Upper lobe of right lung (tissue), 1 donor: ENCODE data around the gene FRY. TPM values are rescaled to one million over a fixed set of nuclear protein-coding genes. Genes with fewer than 3 reads are reported as not detected.

Source experiments
- ATAC-seq: fragments of 200-7000 bp; cut with Tn5 transposase; one replicate; pipeline ENCODE4 v1.9.1; 2020; ENCODE audit warnings: mild to moderate bottlenecking, moderate library complexity
- DNase-seq: peaks from one replicate; pipeline ENCODE4 v3.0.0-alpha.2; 2020
- H3K27ac ChIP-seq: fragments of 200-600 bp; one replicate; pipeline ENCODE4 v1.8.0; 2022
- H3K27me3 ChIP-seq: fragments of 200-600 bp; one replicate; pipeline ENCODE4 v1.8.0; 2022; ENCODE audit warnings: mild to moderate bottlenecking
- H3K36me3 ChIP-seq: fragments of 200-600 bp; one replicate; pipeline ENCODE4 v1.8.0; 2022
- H3K4me1 ChIP-seq: fragments of 200-600 bp; one replicate; pipeline ENCODE4 v1.8.0; 2022
- H3K4me3 ChIP-seq: fragments of 200-600 bp; one replicate; pipeline ENCODE4 v1.8.0; 2022; ENCODE audit warnings: mild to moderate bottlenecking
- H3K9me3 ChIP-seq: fragments of 200-600 bp; one replicate; pipeline ENCODE4 v1.8.0; 2022
- intact Hi-C: fragments of 100-400 bp; cut with DNase I; formaldehyde crosslinking; loops from one replicate; pipeline ENCODE4 v1.11.0; 2022
- total RNA-seq: library from RNA; stranded (reverse); fragmentation: NEBNext Ultra II Directional; extraction: Animal tissue kit (Norgen Biotek cat#: 25700); gene quantifications from one replicate; pipeline ENCODE4 v1.2.1, GENCODE V29; 2021
- TF ChIP-seq, protein P1 (sequence below): fragments of 200-600 bp; IDR thresholded peaks from one replicate; pipeline ENCODE4 v1.8.0; 2022; ENCODE audit warnings: antibody characterized with exemption
- donor health status: DM: no; HTN: yes; CAD: no; lungs with severe emphysema.

Gene FRY
- total RNA-seq, 1 donor from 2014 or later, result 76.6 TPM

GRCh38 chr13:32315238-32316027 lies 283.9 kb downstream of the FRY start, which contains the start of the genes BRCA2 and ZAR1L:
TSS of gene BRCA2 (plus strand) at chr13:32315508. CDS start at chr13:32316461, 953 bp downstream.
TSS of gene ZAR1L (minus strand) at chr13:32315363. CDS start at chr13:32311925, 3,438 bp downstream.
- no peaks in the 10 kb centered on the region for H3K9me3 ChIP-seq
- no peaks in the 10 kb centered on the region for H3K36me3 ChIP-seq
- peak within 1 kb of the TSS; percentile 88 for H3K4me3 ChIP-seq
- H3K27me3 ChIP-seq, result no peaks in the 10 kb centered on the region
- TF ChIP-seq, protein P1, sequence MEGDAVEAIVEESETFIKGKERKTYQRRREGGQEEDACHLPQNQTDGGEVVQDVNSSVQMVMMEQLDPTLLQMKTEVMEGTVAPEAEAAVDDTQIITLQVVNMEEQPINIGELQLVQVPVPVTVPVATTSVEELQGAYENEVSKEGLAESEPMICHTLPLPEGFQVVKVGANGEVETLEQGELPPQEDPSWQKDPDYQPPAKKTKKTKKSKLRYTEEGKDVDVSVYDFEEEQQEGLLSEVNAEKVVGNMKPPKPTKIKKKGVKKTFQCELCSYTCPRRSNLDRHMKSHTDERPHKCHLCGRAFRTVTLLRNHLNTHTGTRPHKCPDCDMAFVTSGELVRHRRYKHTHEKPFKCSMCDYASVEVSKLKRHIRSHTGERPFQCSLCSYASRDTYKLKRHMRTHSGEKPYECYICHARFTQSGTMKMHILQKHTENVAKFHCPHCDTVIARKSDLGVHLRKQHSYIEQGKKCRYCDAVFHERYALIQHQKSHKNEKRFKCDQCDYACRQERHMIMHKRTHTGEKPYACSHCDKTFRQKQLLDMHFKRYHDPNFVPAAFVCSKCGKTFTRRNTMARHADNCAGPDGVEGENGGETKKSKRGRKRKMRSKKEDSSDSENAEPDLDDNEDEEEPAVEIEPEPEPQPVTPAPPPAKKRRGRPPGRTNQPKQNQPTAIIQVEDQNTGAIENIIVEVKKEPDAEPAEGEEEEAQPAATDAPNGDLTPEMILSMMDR, result no peak
- peaks cover 9% of the 10 kb centered on the region for H3K4me1 ChIP-seq
- intact Hi-C loops, result no loop called here
- H3K27ac ChIP-seq, result peak within 1 kb of the TSS; percentile 99
- DNase-seq (peak; percentile 95), ATAC-seq (peak; percentile 97)

DNA sequence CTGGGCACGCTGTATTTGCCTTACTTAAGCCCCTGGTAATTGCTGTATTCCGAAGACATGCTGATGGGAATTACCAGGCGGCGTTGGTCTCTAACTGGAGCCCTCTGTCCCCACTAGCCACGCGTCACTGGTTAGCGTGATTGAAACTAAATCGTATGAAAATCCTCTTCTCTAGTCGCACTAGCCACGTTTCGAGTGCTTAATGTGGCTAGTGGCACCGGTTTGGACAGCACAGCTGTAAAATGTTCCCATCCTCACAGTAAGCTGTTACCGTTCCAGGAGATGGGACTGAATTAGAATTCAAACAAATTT lies 284.4 kb downstream of the FRY start:
- H3K4me3 ChIP-seq, result peak overlapping the region; percentile 88
- H3K27ac ChIP-seq, result peak overlapping the region; percentile 99
- intact Hi-C loops, result no loop called here
- H3K27me3 ChIP-seq, result no peaks in the 10 kb centered on the region
- H3K4me1 ChIP-seq, result peaks cover 9% of the 10 kb centered on the region
- no peaks in the 10 kb centered on the region for H3K36me3 ChIP-seq
- TF ChIP-seq, protein P1, result no peak
- no peak for DNase-seq
- no peaks in the 10 kb centered on the region for H3K9me3 ChIP-seq
- ATAC-seq, result no peak

DNA sequence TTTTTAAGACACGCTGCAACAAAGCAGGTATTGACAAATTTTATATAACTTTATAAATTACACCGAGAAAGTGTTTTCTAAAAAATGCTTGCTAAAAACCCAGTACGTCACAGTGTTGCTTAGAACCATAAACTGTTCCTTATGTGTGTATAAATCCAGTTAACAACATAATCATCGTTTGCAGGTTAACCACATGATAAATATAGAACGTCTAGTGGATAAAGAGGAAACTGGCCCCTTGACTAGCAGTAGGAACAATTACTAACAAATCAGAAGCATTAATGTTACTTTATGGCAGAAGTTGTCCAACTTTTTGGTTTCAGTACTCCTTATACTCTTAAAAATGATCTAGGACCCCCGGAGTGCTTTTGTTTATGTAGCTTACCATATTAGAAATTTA lies 284.9 kb downstream of the FRY start:
- Histone ChIP-seq H3K36me3 (no peaks in the 10 kb centered on the region), H3K9me3 (no peaks in the 10 kb centered on the region), H3K27me3 (no peaks in the 10 kb centered on the region), H3K4me1 (peaks cover 9% of the 10 kb centered on the region), H3K27ac (peak overlapping the region; percentile 99), H3K4me3 (peak overlapping the region; percentile 88)
- DNase-seq (no peak), ATAC-seq (no peak)
- TF ChIP-seq, protein P1, result no peak
- intact Hi-C loops, result no loop called here

DNA sequence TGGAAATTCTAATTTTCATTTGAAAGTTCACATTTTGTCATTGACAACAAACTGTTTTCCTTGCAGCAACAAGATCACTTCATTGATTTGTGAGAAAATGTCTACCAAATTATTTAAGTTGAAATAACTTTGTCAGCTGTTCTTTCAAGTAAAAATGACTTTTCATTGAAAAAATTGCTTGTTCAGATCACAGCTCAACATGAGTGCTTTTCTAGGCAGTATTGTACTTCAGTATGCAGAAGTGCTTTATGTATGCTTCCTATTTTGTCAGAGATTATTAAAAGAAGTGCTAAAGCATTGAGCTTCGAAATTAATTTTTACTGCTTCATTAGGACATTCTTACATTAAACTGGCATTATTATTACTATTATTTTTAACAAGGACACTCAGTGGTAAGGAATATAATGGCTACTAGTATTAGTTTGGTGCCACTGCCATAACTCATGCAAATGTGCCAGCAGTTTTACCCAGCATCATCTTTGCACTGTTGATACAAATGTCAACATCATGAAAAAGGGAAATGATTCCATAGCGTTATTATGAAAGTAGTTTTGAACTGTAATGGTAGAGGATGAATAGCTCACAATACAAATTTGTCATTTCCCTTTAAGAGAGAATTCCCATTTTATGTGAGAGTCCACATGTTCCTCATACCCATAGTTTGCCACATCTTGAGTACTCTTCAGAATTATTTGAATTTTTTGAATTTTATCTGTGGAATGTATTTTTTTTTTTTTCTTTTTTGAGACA lies 286.3 kb downstream of the FRY start:
- no peak overlapping the region for H3K4me3 ChIP-seq
- no peak for ATAC-seq
- intact Hi-C loops, result no loop called here
- TF ChIP-seq, protein P1, result no peak
- H3K36me3 ChIP-seq, result no peaks in the 10 kb centered on the region
- H3K27me3 ChIP-seq, result no peaks in the 10 kb centered on the region
- peaks cover 9% of the 10 kb centered on the region for H3K4me1 ChIP-seq
- no peak overlapping the region for H3K27ac ChIP-seq
- no peak for DNase-seq
- H3K9me3 ChIP-seq, result no peaks in the 10 kb centered on the region

GRCh38 chr13:32320528-32320927 lies 289.0 kb downstream of the FRY start:
- H3K36me3 ChIP-seq, result no peaks in the 10 kb centered on the region
- no peaks in the 10 kb centered on the region for H3K27me3 ChIP-seq
- no peak for ATAC-seq
- H3K9me3 ChIP-seq, result no peaks in the 10 kb centered on the region
- no peak overlapping the region for H3K27ac ChIP-seq
- no peak for DNase-seq
- intact Hi-C loops, result no loop called here
- H3K4me3 ChIP-seq, result no peak overlapping the region
- peaks cover 6% of the 10 kb centered on the region for H3K4me1 ChIP-seq
- TF ChIP-seq, protein P1, result no peak
